GM11168 (cell line): ENCODE data around the gene FNDC1.

Experiments used
- in situ Hi-C: fragments of 300-500 bp; cut with MboI; formaldehyde crosslinking; loops from one replicate; pipeline ENCODE4 v1.12.0; 2022; ENCODE audit warnings: low sequenced_read_pairs; ENCODE audit not compliant: unreplicated experiment

The FNDC1 gene

DNA sequence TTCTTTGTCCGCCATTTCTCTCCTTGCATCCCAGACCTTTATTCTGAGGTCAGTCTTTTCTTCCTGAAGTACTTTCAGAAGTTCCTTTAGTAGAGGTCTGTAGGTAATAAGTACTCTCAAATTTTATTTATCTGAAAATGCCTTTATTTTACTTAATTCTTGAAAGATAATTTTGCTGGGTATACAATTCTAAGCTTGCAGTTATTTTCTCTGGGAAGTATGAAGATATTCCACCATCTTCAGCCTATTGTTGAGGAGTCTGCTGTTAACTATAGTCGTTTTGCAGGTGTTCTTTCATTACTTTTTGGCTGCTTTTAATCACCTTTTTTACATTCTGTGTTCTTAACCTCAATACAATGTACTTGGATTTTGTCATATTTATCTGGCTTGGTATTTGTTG lies 13.5 kb upstream of the FNDC1 start:
- in situ Hi-C loops = no loop called here

DNA sequence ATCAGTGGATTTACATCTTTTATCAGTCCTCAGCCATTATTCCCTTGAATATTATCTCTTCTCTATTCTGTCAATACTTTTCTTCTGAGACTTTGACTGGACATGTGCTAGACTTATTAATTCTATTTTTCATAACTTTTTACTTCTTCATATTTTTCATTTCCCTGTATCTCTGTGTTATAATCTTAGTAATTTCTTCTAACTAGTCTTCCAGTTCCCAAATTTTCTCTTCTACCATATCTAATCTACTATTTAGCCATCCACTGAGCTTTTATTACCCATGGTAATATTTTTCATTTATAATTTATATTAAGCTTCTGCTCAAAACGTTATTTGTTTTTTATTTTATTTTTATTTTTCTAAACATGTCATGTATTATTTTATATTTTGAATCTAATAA lies 13.1 kb upstream of the FNDC1 start:
- in situ Hi-C loops = no loop called here

DNA sequence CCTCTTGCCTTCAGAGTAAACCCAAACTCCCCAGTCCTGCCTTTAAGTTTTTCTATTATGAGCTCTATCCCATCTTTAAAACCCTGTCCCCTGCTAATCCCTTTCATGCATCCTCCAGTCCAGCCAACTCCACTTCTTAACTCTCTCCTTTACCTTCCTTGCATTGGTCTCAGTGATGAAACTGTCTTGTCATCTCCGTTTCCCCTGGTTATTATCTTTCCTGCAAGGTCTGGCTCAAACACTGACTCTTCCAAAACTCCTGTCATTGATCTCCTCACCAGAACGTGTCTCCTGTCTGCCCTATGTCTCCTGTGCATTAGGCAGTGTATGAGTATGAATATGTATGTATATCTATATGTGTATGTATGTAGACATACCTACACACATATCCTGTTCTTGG lies 11.8 kb upstream of the FNDC1 start:
- in situ Hi-C loops = no loop called here

DNA sequence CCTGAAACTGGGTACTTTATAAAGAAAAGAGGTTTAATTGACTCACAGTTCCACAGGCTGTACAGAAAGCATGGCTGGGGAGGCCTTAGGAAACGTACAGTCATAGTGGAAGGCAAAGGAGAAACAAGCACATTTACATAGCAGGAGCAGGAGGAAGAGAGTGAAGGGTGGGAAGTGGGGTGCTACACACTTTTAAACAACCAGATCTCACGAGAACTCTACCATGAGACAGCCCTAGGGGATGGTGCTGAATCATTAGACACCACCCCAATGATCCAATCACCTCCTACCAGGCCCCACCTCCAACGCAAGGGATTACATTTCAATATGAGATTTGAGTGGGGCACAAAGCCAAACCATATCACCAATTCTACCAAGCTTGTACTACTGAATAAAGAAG lies 7.4 kb upstream of the FNDC1 start:
- in situ Hi-C loops = no loop called here

DNA sequence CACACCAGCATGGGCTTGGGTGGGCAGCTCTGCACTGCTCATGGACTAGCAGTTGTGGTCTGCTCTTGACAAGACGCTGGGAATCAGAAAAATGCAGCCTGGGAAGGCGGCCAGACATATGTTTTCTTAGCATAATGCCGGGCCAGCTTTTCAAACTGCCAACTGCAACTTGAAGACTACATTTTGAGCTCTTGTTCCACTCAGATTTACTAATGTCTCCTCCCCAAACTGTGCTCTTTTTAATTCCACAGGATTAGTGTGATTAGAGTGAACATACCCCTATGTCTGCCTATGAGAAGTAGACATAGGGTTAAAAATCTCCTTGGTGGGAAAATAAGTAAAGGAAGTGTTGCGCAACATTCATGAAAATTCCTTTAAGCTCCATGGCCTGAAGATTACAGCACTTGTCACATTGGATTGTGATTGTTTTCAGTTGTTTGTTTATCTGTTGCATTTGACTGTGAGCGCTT lies 5.3 kb upstream of the FNDC1 start:
- in situ Hi-C loops = no loop called here

DNA sequence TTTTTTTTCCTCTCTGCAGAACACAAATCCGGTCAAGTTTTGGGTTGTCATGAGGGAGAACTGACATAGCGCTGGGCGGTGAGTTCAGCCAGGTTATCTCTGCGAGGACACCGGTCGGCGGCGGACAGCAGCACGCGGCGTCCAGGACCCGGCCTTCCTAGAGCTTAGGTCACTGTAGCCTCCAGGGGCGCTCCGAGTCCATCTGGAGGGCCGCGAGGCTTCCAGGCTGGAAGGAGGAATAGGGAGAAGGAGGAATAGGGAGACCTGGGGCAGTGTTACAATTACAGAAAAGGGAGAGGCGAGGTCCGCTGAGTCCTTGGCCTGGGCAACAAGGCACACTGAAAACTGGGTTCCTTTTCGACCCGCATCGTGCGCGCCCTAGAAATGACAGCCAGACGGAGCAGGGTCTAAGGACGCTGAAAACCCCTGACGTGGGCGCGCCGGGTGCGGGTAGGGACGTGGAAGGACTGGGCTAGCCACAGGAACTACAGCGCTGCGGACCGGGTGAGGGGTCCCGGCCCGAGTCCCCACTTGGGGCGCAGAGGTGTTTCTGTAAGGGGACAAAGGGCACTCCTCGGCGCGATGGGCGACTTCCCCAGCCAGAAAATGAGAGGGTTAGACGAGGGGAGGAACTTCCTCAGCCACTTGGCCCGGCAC lies 536 bp upstream of the FNDC1 start:
- in situ Hi-C loops = no loop called here

DNA sequence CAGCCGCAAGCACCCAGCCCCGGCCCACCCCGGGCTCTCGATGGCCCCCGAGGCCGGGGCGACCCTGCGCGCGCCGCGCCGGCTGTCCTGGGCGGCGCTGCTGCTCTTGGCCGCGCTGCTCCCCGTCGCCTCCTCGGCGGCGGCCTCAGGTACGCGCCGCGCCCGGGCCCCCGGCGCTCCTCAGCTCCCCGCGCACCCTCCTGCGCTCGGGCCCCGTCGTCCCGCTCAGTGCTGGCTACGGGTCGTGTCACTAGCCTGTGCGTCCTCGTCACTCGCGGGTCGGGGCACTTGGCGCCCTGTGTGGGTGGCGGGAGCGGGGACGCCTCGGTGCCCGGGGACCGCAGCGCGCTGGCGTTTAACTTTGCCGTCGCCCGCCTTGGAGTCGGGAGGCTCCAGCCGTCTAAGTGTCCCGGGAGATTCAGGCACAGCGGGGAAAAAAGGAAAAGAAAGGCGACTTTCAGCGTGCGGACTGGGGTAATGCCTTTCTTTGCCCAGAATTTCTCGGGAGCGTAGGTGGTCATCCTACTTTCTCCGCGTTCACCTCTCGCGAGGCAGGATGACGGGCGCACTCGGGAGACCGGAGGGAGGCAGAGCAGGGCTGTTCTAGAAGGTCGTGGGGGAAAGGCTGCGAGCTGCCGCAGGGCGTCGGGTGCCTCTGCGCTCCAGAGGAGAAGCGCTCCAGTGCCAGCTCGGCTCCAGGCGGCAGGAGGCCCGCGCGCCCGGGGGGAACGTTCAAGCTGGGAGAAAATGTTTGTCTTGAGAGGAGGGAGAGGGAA lies 545 bp downstream of the FNDC1 start:
- in situ Hi-C loops = loop anchor here (10.0 kb wide), 1 partner anchor 445 kb away; no protein-coding TSS in a partner anchor

DNA sequence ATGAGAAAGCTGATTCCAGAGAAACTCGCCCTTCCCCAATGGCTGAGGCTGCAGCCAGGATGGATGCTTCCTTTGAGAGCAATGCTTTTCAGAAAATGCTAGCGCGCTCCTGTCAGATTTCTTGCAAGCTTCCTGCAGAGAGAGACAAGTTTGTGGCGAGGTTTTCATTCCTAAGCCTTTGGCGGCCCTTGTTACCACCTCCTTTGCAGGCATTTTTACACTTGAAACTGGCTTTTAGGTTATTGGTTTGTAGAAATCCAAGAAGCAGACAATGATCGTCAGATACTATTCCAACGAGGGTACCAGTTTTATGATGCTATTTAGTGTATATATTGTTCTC lies 1.1 kb downstream of the FNDC1 start:
- in situ Hi-C loops = loop anchor here (10.0 kb wide), 1 partner anchor 444 kb away; no protein-coding TSS in a partner anchor

DNA sequence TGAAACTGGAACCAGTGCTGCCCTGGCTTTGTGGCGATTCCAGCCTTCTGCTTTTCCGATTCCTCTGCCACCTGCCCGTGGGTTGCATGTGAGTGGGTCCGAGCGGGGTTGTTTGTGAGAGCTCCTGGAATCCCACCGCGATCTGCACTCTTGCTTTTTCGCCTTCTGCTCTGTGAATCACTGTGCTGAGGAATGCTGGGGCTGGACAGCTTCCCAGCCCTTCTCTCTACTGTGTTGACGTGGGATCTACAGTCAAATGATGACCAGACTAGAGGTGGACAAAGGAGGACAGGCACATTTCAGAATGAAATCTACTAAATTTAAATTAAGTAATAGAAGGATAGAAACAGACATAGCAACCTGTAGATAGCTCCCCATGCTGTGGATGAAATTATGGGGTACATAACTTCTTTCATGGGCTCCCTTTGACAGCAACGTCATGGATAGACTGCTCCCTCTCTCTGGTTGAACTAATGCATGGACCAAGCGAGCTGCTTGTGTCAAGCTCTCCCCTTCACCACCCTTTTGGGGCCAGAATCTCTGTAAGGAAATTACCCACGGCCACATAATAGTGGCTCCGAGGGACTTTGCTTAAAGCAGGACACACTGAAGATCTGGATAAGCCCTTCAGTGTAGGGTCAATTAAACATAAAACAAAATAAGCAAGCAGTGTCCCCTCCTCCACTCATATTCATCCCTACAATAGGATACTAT lies 2.0 kb downstream of the FNDC1 start:
- in situ Hi-C loops = loop anchor here (10.0 kb wide), 1 partner anchor 444 kb away; no protein-coding TSS in a partner anchor

DNA sequence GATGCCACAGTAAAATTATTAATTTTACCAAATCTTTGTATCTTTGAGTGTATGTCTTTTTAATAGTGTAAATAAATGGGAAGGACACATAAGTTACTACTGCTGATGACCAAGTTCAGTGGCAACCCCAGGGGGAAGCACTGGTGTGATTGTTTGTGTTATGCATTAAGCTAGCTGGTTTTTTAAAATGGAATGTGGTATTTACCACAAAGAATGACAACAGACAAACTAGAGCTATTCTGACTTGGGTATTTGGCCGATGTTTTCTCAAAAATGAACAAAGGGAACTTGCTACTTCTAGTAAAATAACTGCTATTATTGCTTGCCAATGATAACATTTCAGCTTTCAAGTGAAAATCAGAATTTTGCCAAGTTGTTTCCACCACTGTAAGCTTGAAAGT lies 2.9 kb downstream of the FNDC1 start:
- in situ Hi-C loops = loop anchor here (10.0 kb wide), 1 partner anchor 443 kb away; no protein-coding TSS in a partner anchor

DNA sequence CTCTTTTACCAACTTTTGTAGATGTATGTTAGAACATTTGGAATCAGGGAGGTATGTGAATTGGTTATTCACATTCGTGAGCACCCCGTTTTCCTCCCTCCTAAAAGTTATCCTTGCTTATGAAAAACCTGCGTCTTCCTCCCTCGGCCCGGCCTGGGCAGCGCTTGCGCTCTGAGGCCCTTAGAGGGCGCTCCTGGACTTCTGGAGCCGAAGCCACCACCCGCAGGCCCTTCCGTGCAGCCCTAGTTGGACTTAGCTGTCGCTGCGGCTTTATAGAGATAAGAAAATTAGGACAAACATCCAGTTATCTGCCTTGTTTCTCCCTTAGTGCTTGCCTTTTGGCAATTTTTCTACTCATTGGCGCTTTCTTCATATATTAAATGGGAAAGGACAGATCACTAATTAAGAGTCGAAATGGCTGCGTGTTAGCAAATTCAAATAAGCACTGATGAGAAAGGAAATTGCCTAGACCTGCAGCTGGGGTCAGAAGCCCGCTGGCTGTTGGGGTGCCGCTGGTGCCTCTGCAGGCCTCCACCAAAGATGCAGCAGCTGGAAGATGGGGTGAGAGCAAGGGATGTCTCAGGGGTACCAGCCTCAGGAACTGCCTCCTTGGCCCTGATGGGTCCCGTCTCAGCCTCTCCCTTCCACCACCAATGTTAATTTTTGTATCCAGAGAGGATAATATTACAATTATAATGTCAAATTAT lies 5.2 kb downstream of the FNDC1 start:
- in situ Hi-C loops = loop anchor here (10.0 kb wide), 1 partner anchor 440 kb away; no protein-coding TSS in a partner anchor

DNA sequence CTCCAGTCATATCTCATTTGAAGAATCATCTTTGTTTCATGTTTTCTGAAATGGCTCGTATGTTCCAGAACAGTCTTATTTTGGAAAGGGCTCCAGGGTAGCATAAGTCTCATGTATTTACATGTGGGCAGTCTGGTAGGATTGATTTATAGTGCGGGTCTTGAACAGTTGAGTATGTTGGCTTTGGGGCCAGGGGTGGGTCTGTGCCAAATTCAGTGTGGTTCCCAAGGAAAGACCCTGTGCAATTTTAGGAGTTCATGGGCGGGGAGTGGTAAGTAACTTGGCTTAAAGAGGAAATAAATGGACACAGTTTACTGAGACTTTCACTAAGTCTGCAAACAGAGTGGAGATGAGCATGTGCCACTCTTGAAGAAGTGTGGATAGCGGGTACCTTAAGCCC lies 7.7 kb downstream of the FNDC1 start:
- in situ Hi-C loops = loop anchor here (10.0 kb wide), 1 partner anchor 438 kb away; no protein-coding TSS in a partner anchor

DNA sequence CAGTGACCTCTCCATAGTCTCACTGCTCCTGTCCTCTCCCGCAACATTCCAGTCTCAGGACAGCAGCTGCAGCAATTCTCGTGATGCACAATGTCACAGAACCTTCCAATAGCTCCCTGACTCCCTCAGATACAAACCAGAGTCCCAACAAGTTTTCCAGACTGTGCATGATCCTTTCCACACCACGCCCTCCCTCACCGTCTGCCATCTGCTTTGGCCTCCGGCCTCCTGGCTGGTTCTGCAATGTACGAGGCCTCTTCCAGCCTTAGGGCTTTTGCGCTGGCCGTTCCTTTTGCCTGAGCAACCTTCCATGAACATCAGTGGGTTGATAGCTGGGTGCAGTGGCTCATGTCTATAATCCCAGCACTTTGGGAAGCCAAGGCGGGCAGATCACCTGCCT lies 9.6 kb downstream of the FNDC1 start:
- in situ Hi-C loops = loop anchor here (10.0 kb wide), 1 partner anchor 436 kb away; no protein-coding TSS in a partner anchor

DNA sequence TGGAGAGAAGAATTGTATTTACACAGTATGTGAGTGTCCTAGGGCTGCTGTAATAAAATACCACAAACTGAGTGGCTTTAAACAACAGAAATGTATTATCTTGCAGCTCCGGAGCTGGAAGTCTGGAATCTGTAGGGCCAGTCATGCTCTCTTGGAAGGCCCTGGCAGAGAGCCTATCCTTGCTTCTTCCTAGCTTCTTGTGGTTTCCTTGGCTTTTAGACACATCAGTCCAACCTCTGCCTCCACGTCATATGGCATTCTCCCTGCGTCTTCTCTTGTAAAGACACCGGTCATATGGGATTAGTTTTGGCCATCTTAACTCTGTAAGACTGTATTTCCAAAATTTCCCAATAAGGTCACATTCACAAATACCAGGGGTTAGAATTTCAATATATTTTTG lies 10.8 kb downstream of the FNDC1 start:
- in situ Hi-C loops = no loop called here

DNA sequence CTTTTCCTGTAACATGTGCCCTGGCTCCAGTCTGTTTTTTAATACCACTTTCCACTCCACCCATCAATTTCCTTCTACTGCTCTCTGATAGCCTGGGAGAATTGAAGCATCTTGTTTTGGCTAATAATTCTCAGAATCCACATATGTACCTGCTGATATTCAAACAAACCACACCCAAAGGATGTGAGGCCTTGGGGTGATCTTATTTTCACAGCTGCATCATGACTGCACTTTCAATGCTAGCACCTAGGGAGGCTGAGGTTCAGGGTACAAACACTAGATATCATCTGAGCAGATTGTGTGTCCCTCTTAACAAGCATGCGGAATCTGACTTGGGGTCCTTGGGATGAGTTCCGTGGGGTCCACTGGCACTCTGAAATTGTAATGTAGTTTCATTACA lies 12.7 kb downstream of the FNDC1 start:
- in situ Hi-C loops = no loop called here

DNA sequence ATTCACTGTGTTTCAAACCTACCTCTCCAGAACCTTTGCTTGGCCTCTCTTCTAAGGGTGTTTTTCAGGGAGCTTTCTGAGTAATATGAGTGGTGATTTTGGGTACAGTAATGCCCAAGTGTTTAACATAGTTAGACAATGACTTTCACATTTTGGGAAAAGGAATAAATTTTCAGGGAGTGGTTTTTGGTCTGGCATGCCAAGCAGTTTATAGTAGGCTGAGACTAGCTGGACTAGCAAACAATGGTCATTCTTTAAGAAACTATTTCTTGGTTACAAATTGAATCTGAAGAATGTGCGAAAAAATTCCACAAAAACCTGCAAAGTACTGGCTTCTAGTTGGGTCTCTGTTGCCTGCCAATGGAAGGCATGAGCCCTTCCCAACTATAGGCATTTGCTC lies 15.4 kb downstream of the FNDC1 start:
- in situ Hi-C loops = no loop called here

DNA sequence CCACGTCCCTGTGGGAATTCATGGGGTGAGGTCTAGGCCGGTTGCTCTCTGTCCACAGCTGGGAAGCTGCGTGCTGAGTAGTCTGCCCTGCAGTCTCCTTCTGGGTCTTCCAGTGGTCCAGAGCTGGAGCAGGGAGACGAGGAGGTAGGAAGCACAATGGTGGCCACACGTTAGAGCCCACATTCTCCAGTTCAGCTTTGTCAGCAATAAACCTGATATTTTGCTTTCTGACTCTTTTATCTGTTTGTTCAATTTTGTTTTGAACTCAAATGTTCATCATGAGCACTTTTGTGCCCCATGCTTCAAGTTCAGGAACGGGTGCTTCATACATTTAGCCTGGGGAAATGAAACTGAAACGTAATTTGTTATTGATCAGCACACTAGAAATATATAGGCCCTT lies 21.3 kb downstream of the FNDC1 start:
- in situ Hi-C loops = no loop called here

DNA sequence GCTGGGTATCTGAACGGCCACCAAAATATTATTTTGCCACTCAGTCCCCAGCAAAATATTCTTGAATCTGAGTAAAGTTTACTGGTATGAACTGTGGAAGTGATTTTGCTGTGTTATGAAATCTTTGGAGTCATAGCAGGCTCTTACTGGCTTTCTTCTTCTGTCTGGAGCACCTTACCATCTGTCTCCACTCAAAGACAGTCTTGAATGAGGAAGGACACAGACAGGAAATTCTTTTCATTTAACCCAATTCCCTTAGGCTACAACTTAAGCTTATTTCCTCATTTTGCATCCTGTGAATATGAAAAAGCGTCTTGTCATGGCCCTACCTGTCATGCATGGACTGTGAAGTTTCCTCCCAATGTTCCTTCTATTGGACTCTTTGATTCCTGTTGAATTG lies 24.7 kb downstream of the FNDC1 start:
- in situ Hi-C loops = no loop called here

DNA sequence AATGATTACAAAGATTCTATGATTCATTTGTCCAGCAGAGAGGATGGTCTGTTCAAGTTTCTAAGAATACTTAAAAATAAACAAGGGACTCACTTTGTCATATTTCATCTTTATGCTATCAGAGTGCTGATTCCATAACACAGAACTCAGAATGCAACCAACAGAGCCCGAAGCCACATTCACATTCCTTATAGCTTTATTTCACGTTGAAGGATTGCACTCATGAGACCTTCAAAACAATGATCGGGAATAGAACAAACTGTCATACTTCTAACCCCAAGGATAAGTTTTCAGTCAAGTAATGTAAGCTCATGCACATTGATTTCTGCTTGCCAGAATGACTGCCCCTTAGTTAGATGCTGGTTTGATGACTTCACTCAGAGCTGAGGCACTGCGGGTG lies 25.2 kb downstream of the FNDC1 start:
- in situ Hi-C loops = no loop called here

DNA sequence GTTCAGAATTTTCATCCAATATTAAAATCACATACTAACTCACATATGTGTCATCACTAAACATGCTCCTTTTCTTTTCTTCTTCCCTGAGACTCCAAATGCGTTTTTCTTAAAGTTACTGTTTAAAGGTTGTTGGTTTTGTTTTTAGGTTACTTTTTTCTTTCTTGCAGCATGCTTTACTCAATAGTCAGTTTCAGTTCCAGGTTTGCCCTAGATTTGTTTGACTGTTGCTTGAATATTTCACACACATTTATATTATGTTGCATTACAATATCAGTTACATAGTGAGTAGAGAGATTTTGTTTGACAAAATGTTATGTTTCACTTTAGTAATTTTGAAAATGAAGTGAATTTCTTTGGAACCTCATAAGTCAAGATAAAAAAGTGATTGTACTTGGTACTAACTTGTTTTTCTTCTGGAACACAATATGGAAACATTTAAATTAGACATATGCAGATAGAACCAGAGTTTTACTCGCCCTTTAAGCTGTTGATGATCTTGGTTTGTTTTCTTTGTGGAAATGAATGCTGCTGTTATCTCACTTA lies 27.3 kb downstream of the FNDC1 start:
- in situ Hi-C loops = no loop called here
